Ovary (tissue), 9 donors: ENCODE measurements around the gene HDAC9. TPM values are rescaled to one million over a fixed set of nuclear protein-coding genes. Genes with fewer than 3 reads are reported as not detected.

Source experiments
- DNase-seq, 5 donors: peaks; one replicate each; pipeline ENCODE4 v3.0.0-alpha.2; 2019 to 2020
- H3K27ac ChIP-seq, 2 donors: fragments of 200-600 bp; one replicate each; pipeline versions ENCODE4 v1.5.1 to v1.8.0; 2019 to 2022
- H3K27me3 ChIP-seq: fragments of 200-600 bp; one replicate; pipeline ENCODE4 v1.8.0; 2022
- H3K36me3 ChIP-seq: fragments of 200-600 bp; sonication (generic); one replicate; pipeline ENCODE4 v1.5.1; 2019
- H3K4me1 ChIP-seq: one replicate; pipeline ENCODE4 v1.8.1; 2013; ENCODE audit warnings: mild to moderate bottlenecking, moderate library complexity; ENCODE audit not compliant: insufficient read depth
- H3K4me3 ChIP-seq: fragments of 200-600 bp; sonication (generic); one replicate; pipeline ENCODE4 v1.5.1; 2017
- H3K9me3 ChIP-seq, 2 donors: fragments of 200-600 bp in 1 of 2; sonication (generic) in 1 of 2; one replicate each; pipeline versions ENCODE4 v1.5.1 to v1.8.1; 2013 to 2019; ENCODE audit warnings: mild to moderate bottlenecking in 1 of 2, moderate library complexity in 1 of 2
- EP300 ChIP-seq: sonication (generic); formaldehyde crosslinking; IDR thresholded peaks from one replicate; pipeline ENCODE4 v1.6.1; 2017; ENCODE audit warnings: antibody characterized with exemption
- POLR2A ChIP-seq: fragments of 450-650 bp; IDR thresholded peaks from one replicate; pipeline ENCODE4 v1.6.1; 2017; ENCODE audit warnings: antibody characterized with exemption, mild to moderate bottlenecking, moderate library complexity
- WGBS, 3 donors: extraction: QIAGEN DNeasy Blood & Tissue Kit in 1 of 3; methylation state at CpG; one replicate each; pipeline versions ENCODE4 v1.1.5 to v1.1.7; 2013 to 2017; 5-methylcytosine and 5-hydroxymethylcytosine counted together
- intact Hi-C, 4 donors: fragments of 100-400 bp; cut with DNase I; formaldehyde crosslinking; loops; one replicate each; pipeline versions ENCODE4 v1.11.0 to v1.15.1; 2022 to 2023
- polyA plus RNA-seq, 2 donors: library from polyadenylated mRNA; stranded (reverse); fragments of 200-250 nt in 1 of 2; fragments of 350-450 nt in 1 of 2; fragmentation: Illumina TruSeq in 1 of 2; extraction: RNeasy Lipid Tissue Mini Kit (QIAGEN cat#74804) in 1 of 2; gene quantifications; one replicate each; pipeline ENCODE4 v1.2.3, GENCODE V29; 2013 to 2014
- total RNA-seq, 7 donors: library from RNA; depleted of rRNA in 2 of 7; stranded (reverse); fragments of >200 nt in 2 of 7; fragmentation: NEBNext Ultra II Directional in 3 of 7; extraction: Animal tissue kit (Norgen Biotek cat#: 25700) in 3 of 7; gene quantifications; one replicate each; pipeline versions ENCODE4 v1.1.0 to v1.2.4, GENCODE V29; 2016 to 2023
- TF ChIP-seq, protein P1 (sequence below), 3 donors: fragments of 450-650 bp in 2 of 3; fragments of 200-600 bp in 1 of 3; IDR thresholded peaks; one replicate each; pipeline versions ENCODE4 v1.5.1 to v1.8.0; 2016 to 2022; ENCODE audit warnings: antibody characterized with exemption in 3 of 3, mild to moderate bottlenecking in 1 of 3
- donor health status: DM: no; HTN: no; CAD: no; lungs with moderate emphysema.
- donor health status: DM: no; HTN: no; CAD: no.
- donor health status: Bipolar disorder and iron deficiency.
- donor health status: DM: yes; HTN: yes; CAD: no.
- donor health status: DM: no; HTN: no; CAD: no.
- donor health status: DM: yes; HTN: yes; CAD: no.

The HDAC9 gene
- total and polyA plus RNA-seq, 9 donors = 1.7 to 22.3 (median 6.0) TPM

DNA sequence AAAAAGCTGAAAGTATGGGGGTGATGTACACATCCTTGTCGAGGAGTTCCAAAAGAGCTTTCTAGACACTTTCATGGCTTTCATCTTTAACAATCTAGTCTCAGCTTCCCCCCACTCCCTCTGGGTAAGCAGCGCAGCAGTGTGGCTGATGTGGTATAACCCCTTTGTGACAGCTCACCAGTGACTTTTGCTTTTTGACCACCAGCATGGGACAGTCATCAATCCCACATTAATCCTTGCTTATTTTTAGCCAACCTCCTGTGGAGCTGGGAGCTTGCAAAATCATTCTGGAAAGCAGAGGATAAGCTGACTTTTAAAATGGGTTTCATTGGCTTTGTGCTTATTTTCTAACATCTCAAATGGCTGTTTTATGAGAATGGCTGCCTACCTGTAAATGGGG is 272.7 kb downstream of the HDAC9 start:
- Histone ChIP-seq H3K27ac (no peak overlapping the region), H3K4me3 (no peak overlapping the region), H3K36me3 (no peaks in the 10 kb centered on the region), H3K27me3 (no peaks in the 10 kb centered on the region), H3K4me1 (no peaks in the 10 kb centered on the region), H3K9me3 (no peaks in the 10 kb centered on the region)
- no peak for DNase-seq
- intact Hi-C loops = no loop called here
- TF ChIP-seq, protein P1, sequence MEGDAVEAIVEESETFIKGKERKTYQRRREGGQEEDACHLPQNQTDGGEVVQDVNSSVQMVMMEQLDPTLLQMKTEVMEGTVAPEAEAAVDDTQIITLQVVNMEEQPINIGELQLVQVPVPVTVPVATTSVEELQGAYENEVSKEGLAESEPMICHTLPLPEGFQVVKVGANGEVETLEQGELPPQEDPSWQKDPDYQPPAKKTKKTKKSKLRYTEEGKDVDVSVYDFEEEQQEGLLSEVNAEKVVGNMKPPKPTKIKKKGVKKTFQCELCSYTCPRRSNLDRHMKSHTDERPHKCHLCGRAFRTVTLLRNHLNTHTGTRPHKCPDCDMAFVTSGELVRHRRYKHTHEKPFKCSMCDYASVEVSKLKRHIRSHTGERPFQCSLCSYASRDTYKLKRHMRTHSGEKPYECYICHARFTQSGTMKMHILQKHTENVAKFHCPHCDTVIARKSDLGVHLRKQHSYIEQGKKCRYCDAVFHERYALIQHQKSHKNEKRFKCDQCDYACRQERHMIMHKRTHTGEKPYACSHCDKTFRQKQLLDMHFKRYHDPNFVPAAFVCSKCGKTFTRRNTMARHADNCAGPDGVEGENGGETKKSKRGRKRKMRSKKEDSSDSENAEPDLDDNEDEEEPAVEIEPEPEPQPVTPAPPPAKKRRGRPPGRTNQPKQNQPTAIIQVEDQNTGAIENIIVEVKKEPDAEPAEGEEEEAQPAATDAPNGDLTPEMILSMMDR (IDR thresholded peaks at IDR 0.05) = no peak
- TF ChIP-seq POLR2A (no peak), EP300 (no peak)
- WGBS, 3 donors = 75 to 89% (median 85%) methylated on average over 2 of the region's 2 CpGs

DNA sequence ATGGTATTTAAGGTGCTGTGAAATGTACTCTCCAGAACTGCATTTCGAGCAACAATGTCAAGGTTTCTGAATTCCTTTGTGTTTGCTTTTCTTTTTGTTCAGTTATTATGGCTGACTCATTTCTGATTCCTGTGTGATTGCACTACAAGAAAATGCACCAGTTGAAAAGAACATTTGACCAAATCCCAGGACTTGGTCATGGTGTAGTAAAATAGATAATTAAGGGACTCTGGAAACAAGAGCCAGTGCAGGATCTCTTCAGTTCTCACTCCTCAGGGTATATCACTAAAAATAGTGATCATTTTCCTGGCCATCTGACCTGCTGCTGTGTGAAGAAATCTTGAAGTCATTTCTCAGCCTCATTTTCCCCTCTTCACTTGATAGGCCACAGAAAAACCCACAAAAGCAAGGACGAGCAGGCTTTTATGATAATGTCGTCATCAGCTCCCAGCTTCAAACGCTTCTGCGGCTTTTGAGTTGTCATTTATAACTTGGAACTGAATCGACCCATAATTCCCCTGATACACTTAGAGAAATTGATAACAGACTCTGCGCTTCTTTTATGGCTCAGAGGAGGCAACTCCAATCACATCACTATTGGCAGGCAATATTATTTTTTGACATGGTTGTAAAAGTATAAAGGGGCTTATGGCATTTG is 274.7 kb downstream of the HDAC9 start:
- 64 to 75% (median 68%) methylated on average over 7 of the region's 7 CpGs for WGBS, 3 donors
- intact Hi-C loops = no loop called here
- no peaks in the 10 kb centered on the region for H3K9me3 ChIP-seq

DNA sequence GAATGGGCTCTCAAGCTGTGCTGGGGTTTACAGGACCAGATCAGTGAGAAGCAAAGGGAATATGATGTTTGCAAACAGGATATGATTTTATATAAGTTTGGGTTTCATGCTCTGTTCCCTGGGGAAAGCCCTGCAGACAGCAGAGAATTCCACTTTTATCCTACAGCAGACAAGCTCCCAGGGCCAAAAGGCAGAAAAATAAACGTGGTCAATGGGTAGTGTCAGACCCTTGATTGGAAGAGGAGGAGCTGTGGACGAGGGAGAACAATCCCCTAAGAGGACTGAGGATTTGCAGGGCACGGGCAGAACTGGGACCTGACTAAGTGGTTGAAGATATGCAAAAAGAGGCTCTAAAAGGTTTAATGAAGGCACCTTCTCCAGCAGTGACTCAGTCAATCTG is 275.3 kb downstream of the HDAC9 start:
- intact Hi-C loops = no loop called here
- WGBS, 3 donors = 40 to 65% (median 53%) methylated on average over 3 of the region's 3 CpGs
- no peaks in the 10 kb centered on the region for H3K4me1 ChIP-seq
- no peak overlapping the region for H3K27ac ChIP-seq
- TF ChIP-seq, protein P1 (IDR thresholded peaks at IDR 0.05) = no peak
- TF ChIP-seq EP300 (no peak), POLR2A (no peak)
- H3K27me3 ChIP-seq = no peaks in the 10 kb centered on the region
- H3K4me3 ChIP-seq = no peak overlapping the region
- H3K9me3 ChIP-seq = no peaks in the 10 kb centered on the region
- DNase-seq = no peak
- no peaks in the 10 kb centered on the region for H3K36me3 ChIP-seq

More for the DNA sequence above, 274.7 kb downstream of the HDAC9 start:
- H3K27ac ChIP-seq = no peak overlapping the region
- H3K36me3 ChIP-seq = no peaks in the 10 kb centered on the region
- H3K4me3 ChIP-seq = no peak overlapping the region
- no peaks in the 10 kb centered on the region for H3K27me3 ChIP-seq
- TF ChIP-seq, protein P1 (IDR thresholded peaks at IDR 0.05) = no peak
- no peak for TF ChIP-seq POLR2A
- TF ChIP-seq EP300 = no peak
- no peaks in the 10 kb centered on the region for H3K4me1 ChIP-seq
- DNase-seq = no peak

DNA sequence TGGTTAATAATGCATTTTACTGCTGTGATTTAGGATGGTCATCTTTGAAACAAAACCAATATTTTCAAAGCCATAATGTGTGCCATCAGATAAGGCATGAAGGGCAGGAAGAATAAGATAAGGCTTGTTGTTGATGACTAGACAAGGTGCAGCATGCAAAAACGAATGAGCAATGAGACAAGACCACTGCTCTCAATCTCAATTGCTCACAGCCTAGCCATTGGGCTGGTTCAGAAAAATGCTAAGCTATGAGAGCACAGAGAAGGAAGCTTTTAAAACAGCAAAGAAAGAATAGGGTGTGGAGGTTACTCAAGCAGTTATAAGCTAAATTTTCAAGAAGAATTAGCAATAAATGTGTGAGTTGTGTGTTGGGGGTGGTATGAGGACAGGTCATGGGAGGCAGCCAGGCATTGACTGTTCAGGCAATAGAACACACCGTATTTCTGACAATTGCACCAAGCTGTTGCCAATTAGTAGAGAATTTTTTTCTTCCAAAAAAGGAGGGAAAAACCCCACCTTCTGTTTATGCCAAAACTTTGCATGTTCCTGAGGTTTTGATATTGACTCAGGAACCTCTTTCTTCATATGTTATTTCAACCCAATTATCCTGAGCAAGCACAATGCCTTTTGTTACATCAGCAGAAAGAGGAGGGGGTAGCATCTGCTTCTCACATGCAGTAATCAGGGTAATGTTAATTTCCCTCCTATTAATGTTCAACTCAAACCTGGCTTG is 276.5 kb downstream of the HDAC9 start:
- no peak overlapping the region for H3K27ac ChIP-seq
- intact Hi-C loops = no loop called here
- 38 to 64% (median 55%) methylated on average over 2 of the region's 2 CpGs for WGBS, 3 donors
- H3K9me3 ChIP-seq = no peaks in the 10 kb centered on the region
- no peaks in the 10 kb centered on the region for H3K4me1 ChIP-seq
- DNase-seq = no peak
- H3K27me3 ChIP-seq = no peaks in the 10 kb centered on the region
- TF ChIP-seq, protein P1 (IDR thresholded peaks at IDR 0.05) = no peak
- TF ChIP-seq POLR2A = no peak
- H3K4me3 ChIP-seq = no peak overlapping the region
- no peaks in the 10 kb centered on the region for H3K36me3 ChIP-seq
